Hepatocyte (in vitro differentiated cells): Measurements from ENCODE around the gene RPN2. TPM values are rescaled to one million over a fixed set of nuclear protein-coding genes. Genes with fewer than 3 reads are reported as not detected.

Experiments
- DNase-seq: peaks from one replicate; pipeline ENCODE4 v3.0.0-alpha.2; 2016; ENCODE audit warnings: low spot score
- H2AFZ ChIP-seq: fragments of 200-600 bp; sonication (generic); 2 replicates; pipeline ENCODE4 v1.6.0; 2016; ENCODE audit warnings: antibody characterized with exemption, mild to moderate bottlenecking
- H3K27ac ChIP-seq: fragments of 200-600 bp; sonication (generic); 2 replicates; pipeline ENCODE4 v1.5.1; 2016; ENCODE audit warnings: mild to moderate bottlenecking
- H3K27me3 ChIP-seq: fragments of 200-600 bp; sonication (generic); 2 replicates; pipeline ENCODE4 v1.6.1; 2016
- H3K36me3 ChIP-seq: fragments of 200-600 bp; sonication (generic); replicated peaks from 2 replicates; pipeline ENCODE4 v1.5.1; 2016; ENCODE audit warnings: low read depth; ENCODE audit not compliant: insufficient read depth
- H3K4me1 ChIP-seq: fragments of 200-600 bp; sonication (generic); 2 replicates; pipeline ENCODE4 v1.5.1; 2016; ENCODE audit warnings: mild to moderate bottlenecking, moderate library complexity; ENCODE audit not compliant: insufficient read depth
- H3K4me2 ChIP-seq: fragments of 200-600 bp; sonication (generic); 2 replicates; pipeline ENCODE4 v1.6.0; 2016
- H3K4me3 ChIP-seq: fragments of 200-600 bp; sonication (generic); 2 replicates; pipeline ENCODE4 v1.5.1; 2016; ENCODE audit warnings: mild to moderate bottlenecking
- H3K79me2 ChIP-seq: fragments of 200-600 bp; sonication (generic); 2 replicates; pipeline ENCODE4 v1.6.0; 2017; ENCODE audit warnings: mild to moderate bottlenecking
- H3K9me2 ChIP-seq: fragments of 200-600 bp; sonication (generic); replicated peaks from 2 replicates; pipeline ENCODE4 v1.6.0; 2017; ENCODE audit warnings: mild to moderate bottlenecking; ENCODE audit not compliant: insufficient read depth
- H3K9me3 ChIP-seq: fragments of 200-600 bp; sonication (generic); 2 replicates; pipeline ENCODE4 v1.5.1; 2016; ENCODE audit warnings: low read depth, mild to moderate bottlenecking
- H4K20me1 ChIP-seq: fragments of 200-600 bp; sonication (generic); 2 replicates; pipeline ENCODE4 v1.6.0; 2016; ENCODE audit warnings: mild to moderate bottlenecking; ENCODE audit not compliant: insufficient read depth, poor library complexity, severe bottlenecking
- EZH2 ChIP-seq: fragments of 200-600 bp; sonication (generic); IDR thresholded peaks from 2 replicates; pipeline ENCODE4 v1.6.1; 2016; ENCODE audit warnings: antibody characterized with exemption, mild to moderate bottlenecking, borderline replicate concordance
- EZH2phosphoT487 ChIP-seq: fragments of 200-600 bp; sonication (generic); IDR thresholded peaks from one replicate; pipeline ENCODE4 v1.6.1; 2018; ENCODE audit warnings: antibody characterized with exemption, mild to moderate bottlenecking, low read depth, moderate library complexity; ENCODE audit not compliant: unreplicated experiment, severe bottlenecking
- WGBS: methylation state at CpG from one replicate; pipeline ENCODE4 v1.1.6; 2016; ENCODE audit warnings: low lambda C conversion rate; ENCODE audit errors: missing lambda C conversion rate; 5-methylcytosine and 5-hydroxymethylcytosine counted together
- polyA plus RNA-seq: library from polyadenylated mRNA; unstranded; fragments of >200 nt; fragmentation: Nextera tagmentation; extraction: Ambion mirVana; gene quantifications from 2 replicates; pipeline ENCODE4 v1.2.1, GENCODE V29; 2016
- total RNA-seq: library from RNA; depleted of rRNA; stranded (reverse); fragments of >200 nt; gene quantifications from 2 replicates; pipeline ENCODE4 v1.2.3, GENCODE V29; 2014
- TF ChIP-seq, protein P1 (sequence below): fragments of 200-600 bp; sonication (generic); IDR thresholded peaks from 2 replicates; pipeline ENCODE4 v1.5.1; 2016; ENCODE audit warnings: antibody characterized with exemption, mild to moderate bottlenecking; ENCODE audit not compliant: poor library complexity

RPN2 gene
- total and polyA plus RNA-seq, 2 experiments from 2014 or later: 325 to 350 TPM

DNA sequence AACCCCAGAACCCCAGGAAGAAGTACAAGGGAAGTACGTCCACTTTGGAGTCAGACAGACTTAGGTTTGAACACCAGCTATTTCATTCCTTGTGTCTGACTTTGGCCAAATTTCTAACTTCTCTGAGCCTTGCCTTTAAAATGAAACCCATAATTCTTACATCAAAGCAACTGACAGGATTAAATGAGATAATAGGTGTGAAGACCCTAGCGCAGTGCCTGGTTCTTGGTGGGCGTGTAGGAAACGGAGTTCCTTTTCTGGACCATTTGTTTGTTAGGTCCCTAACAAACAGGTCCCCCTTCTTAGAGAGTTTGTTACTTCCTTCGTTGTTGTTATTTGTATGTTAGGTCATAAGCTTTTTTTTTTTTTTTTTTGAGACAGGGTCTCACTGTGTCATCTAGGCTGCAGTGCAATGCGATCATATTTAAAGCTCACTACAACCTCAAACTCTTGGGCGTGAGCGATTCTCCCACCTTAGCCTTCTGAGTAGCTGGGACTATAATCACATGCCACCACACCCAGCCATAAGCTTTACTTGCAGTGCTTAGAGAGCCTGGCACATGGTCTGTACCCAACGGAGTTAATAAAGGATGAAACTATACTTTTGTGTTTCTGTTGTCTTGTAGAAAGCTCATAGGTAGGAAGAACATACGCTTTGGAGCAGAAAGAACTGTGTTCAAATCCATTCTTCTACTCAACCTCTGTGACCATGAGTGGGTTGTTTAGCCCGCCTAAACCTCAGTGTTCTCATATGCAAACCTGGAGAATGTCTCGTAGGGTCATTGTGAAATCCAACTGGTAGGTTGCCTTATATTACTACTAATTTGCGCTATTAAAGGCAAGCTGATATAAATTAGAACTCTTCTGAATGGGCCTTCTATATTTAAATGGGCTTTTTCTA is 22.0 kb downstream of the RPN2 start:
- Histone ChIP-seq H2AFZ (no peak overlapping the region), H3K4me3 (no peak overlapping the region), H3K79me2 (peaks cover 53% of the 10 kb centered on the region), H3K36me3 (peaks cover 5% of the 10 kb centered on the region), H3K9me2 (no peaks in the 10 kb centered on the region), H3K27me3 (no peaks in the 10 kb centered on the region), H4K20me1 (peaks cover 7% of the 10 kb centered on the region), H3K9me3 (no peaks in the 10 kb centered on the region), H3K4me2 (no peak overlapping the region), H3K4me1 (peaks cover 10% of the 10 kb centered on the region), H3K27ac (peak overlapping the region; percentile 83)
- DNase-seq: no peak
- 93% methylated on average over 13 of the region's 13 CpGs for WGBS
- TF ChIP-seq EZH2 (no peak), EZH2phosphoT487 (no peak)
- TF ChIP-seq, protein P1, sequence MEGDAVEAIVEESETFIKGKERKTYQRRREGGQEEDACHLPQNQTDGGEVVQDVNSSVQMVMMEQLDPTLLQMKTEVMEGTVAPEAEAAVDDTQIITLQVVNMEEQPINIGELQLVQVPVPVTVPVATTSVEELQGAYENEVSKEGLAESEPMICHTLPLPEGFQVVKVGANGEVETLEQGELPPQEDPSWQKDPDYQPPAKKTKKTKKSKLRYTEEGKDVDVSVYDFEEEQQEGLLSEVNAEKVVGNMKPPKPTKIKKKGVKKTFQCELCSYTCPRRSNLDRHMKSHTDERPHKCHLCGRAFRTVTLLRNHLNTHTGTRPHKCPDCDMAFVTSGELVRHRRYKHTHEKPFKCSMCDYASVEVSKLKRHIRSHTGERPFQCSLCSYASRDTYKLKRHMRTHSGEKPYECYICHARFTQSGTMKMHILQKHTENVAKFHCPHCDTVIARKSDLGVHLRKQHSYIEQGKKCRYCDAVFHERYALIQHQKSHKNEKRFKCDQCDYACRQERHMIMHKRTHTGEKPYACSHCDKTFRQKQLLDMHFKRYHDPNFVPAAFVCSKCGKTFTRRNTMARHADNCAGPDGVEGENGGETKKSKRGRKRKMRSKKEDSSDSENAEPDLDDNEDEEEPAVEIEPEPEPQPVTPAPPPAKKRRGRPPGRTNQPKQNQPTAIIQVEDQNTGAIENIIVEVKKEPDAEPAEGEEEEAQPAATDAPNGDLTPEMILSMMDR: no peak

DNA sequence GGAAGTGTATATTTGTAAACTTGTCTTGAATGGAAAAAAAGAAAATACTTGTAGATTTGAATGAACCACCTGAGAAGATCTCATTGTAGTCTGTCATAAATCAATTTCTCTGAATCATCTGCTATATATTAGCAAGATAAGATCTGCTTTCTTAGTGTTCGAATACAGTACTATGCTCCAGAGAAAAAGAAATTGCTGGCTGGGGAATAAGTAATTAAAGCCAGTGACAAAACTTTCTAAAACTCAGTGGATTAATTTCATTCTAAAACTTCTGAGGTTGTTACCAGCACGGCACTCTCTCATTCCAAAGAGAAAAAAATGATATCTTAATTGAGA is 22.7 kb downstream of the RPN2 start:
- Histone ChIP-seq H2AFZ (no peak overlapping the region), H3K4me3 (no peak overlapping the region), H3K4me2 (peak overlapping the region; percentile 27), H3K27me3 (no peaks in the 10 kb centered on the region), H3K9me3 (no peaks in the 10 kb centered on the region), H3K9me2 (no peaks in the 10 kb centered on the region), H3K4me1 (peaks cover 10% of the 10 kb centered on the region), H3K36me3 (peaks cover 5% of the 10 kb centered on the region), H3K27ac (peak overlapping the region; percentile 83), H3K79me2 (peaks cover 48% of the 10 kb centered on the region), H4K20me1 (peaks cover 5% of the 10 kb centered on the region)
- TF ChIP-seq EZH2phosphoT487: no peak
- TF ChIP-seq EZH2: no peak
- TF ChIP-seq, protein P1: no peak
- WGBS: 68% methylated on average over 2 of the region's 2 CpGs
- no peak for DNase-seq

DNA sequence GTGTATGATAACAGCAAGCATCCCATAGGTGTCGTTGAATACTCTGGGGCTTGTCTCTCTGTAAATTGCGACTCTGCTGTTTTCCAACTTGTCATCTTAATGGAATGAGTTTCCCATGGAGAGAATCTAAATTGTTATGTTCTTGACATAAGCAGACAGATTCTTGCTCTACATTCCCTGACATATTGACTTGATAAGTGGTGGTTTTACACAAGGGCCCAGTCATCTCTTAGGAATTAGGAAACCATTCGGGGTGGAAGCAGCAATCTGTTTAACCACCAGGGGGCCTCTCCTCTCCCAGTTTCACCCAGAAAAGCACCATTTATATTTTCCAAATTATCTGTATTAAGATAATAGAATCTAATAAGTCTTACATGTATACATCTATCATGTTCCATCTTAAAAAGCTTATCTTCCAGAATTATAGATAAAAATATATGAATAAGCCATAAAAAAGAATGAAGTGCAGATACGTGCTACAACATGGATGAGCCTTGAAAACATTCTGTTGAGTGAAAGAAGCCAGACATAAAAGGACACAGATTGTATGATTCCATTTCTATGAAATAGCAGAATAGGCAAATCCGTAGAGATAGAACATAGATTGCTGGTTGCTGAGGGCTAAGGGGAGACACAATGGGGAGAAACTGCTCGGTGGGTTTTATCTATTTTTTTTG is 23.3 kb downstream of the RPN2 start:
- peaks cover 10% of the 10 kb centered on the region for H3K4me1 ChIP-seq
- peaks cover 42% of the 10 kb centered on the region for H3K79me2 ChIP-seq
- H3K4me3 ChIP-seq: no peak overlapping the region
- peaks cover 5% of the 10 kb centered on the region for H3K36me3 ChIP-seq
- H3K27me3 ChIP-seq: no peaks in the 10 kb centered on the region
- H2AFZ ChIP-seq: no peak overlapping the region
- peak overlapping the region; percentile 83 for H3K27ac ChIP-seq
- no peaks in the 10 kb centered on the region for H3K9me2 ChIP-seq
- no peaks in the 10 kb centered on the region for H4K20me1 ChIP-seq
- H3K9me3 ChIP-seq: no peaks in the 10 kb centered on the region
- 61% methylated on average over 6 of the region's 6 CpGs for WGBS
- DNase-seq: peak; percentile 84
- peak overlapping the region; percentile 27 for H3K4me2 ChIP-seq
- TF ChIP-seq EZH2: no peak
- TF ChIP-seq EZH2phosphoT487: no peak
- TF ChIP-seq, protein P1: peak; percentile 79
